Activated CD8-positive, alpha-beta T cell treated with anti-CD3 and anti-CD28 coated beads for 36 hours (primary cell): ENCODE results near the gene PDE6A. TPM values are rescaled to one million over a fixed set of nuclear protein-coding genes. Genes with fewer than 3 reads are reported as not detected.

Source experiments
- ATAC-seq: fragments of 200-7000 bp; cut with Tn5 transposase; one replicate; pipeline ENCODE4 v1.10.0; 2021; ENCODE audit warnings: mild to moderate bottlenecking, moderate library complexity
- CTCF ChIA-PET: fragments of 350-600 bp; sonication (Branson Sonifier 250); formaldehyde crosslinking; loops from one replicate; lab custom pipeline; 2021; ENCODE audit warnings: antibody characterized with exemption; lab: Charles Lee
- POLR2A ChIA-PET: fragments of 350-600 bp; sonication (Branson Sonifier 250); formaldehyde crosslinking; loops from one replicate; lab custom pipeline; 2021; ENCODE audit warnings: antibody characterized with exemption; lab: Charles Lee
- DNase-seq: peaks from one replicate; pipeline ENCODE4 v3.0.0-alpha.2; 2020
- H3K27ac Mint-ChIP-seq: one replicate; pipeline ENCODE4 v1.8.0; 2021; ENCODE audit warnings: mild to moderate bottlenecking, mixed read lengths
- H3K27me3 Mint-ChIP-seq: one replicate; pipeline ENCODE4 v1.8.0; 2021; ENCODE audit warnings: mixed read lengths
- H3K36me3 Mint-ChIP-seq: one replicate; pipeline ENCODE4 v1.8.0; 2021; ENCODE audit warnings: low read depth, mixed read lengths
- H3K4me1 Mint-ChIP-seq: one replicate; pipeline ENCODE4 v1.8.0; 2021; ENCODE audit warnings: low read depth, mixed read lengths
- H3K4me3 Mint-ChIP-seq: one replicate; pipeline ENCODE4 v1.8.0; 2021; ENCODE audit warnings: mild to moderate bottlenecking, moderate library complexity, mixed read lengths
- H3K9me3 Mint-ChIP-seq: one replicate; pipeline ENCODE4 v1.8.0; 2021; ENCODE audit warnings: mixed read lengths
- intact Hi-C: fragments of 100-400 bp; cut with micrococcal nuclease; formaldehyde crosslinking; loops from one replicate; pipeline ENCODE4 v1.10.0; 2022
- total RNA-seq, 2 experiments: library from RNA; stranded (reverse); gene quantifications; one replicate each; pipeline ENCODE4 v1.2.3, GENCODE V29; 2021
- TF ChIP-seq, protein P1 (sequence below): fragments of 200-600 bp; IDR thresholded peaks from one replicate; pipeline ENCODE4 v1.8.0; 2022; ENCODE audit warnings: antibody characterized with exemption, mild to moderate bottlenecking

Gene PDE6A
- total RNA-seq, 2 experiments from 2014 or later, result not detected

DNA sequence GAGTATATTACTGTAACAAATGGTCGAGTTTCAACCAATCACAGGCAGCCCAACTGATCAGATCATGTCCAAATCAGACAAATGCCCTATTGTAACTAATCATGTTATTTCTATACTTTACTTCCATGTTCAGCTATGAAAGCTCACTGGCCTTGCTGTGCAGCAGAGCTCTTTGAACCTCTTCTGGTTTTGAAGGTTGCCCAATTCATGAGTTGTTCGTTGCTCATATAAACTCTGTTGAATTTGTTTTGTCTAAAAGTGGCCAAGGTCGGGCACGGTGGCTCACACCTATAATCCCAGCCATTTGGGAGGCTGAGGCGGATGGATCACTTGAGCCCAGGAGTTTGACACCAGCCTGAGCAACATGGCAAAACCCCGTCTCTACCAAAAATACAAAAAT lies 21.6 kb downstream of the PDE6A start:
- Mint-ChIP-seq H3K9me3 (no peaks in the 10 kb centered on the region), H3K4me1 (no peaks in the 10 kb centered on the region), H3K4me3 (no peak overlapping the region), H3K36me3 (no peaks in the 10 kb centered on the region), H3K27ac (no peak overlapping the region), H3K27me3 (peaks cover 2% of the 10 kb centered on the region)
- no peak for ATAC-seq
- CTCF ChIA-PET, result interaction anchor here (1.7 kb wide), 1 partner anchor 68 kb away, joined by 5 read pairs; no protein-coding TSS in a partner anchor
- no peak for DNase-seq
- intact Hi-C loops, result no loop called here
- TF ChIP-seq, protein P1, sequence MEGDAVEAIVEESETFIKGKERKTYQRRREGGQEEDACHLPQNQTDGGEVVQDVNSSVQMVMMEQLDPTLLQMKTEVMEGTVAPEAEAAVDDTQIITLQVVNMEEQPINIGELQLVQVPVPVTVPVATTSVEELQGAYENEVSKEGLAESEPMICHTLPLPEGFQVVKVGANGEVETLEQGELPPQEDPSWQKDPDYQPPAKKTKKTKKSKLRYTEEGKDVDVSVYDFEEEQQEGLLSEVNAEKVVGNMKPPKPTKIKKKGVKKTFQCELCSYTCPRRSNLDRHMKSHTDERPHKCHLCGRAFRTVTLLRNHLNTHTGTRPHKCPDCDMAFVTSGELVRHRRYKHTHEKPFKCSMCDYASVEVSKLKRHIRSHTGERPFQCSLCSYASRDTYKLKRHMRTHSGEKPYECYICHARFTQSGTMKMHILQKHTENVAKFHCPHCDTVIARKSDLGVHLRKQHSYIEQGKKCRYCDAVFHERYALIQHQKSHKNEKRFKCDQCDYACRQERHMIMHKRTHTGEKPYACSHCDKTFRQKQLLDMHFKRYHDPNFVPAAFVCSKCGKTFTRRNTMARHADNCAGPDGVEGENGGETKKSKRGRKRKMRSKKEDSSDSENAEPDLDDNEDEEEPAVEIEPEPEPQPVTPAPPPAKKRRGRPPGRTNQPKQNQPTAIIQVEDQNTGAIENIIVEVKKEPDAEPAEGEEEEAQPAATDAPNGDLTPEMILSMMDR, result no peak
- POLR2A ChIA-PET, result interaction anchor here (1.0 kb wide), 1 partner anchor 12 kb away, joined by 3 read pairs; no protein-coding TSS in a partner anchor

DNA sequence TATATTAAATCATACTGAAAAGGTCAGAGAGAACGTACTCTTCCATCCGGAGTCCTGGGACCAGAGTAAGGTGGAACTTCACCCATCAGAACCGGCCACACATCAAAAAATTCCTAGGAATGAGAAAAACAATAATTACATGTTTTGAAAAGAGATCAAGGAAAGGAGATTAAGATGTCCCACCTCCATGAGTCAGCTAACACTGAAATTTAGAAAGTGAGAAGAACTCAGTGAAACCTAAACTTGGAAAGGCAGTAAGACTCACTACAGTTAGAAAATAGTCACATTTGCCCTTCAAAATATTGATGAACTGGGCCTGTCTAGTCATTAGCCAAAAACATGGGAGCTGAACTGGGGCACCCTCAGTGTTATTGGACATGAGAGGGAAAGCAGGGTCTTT lies 23.0 kb downstream of the PDE6A start:
- no peak for ATAC-seq
- ChIA-PET CTCF (interaction anchor here (1.3 kb wide), 1 partner anchor 69 kb away, joined by 3 read pairs; no protein-coding TSS in a partner anchor), POLR2A (no interaction called here)
- TF ChIP-seq, protein P1, result no peak
- Mint-ChIP-seq H3K4me1 (no peaks in the 10 kb centered on the region), H3K36me3 (no peaks in the 10 kb centered on the region), H3K27me3 (peaks cover 2% of the 10 kb centered on the region), H3K27ac (no peak overlapping the region), H3K9me3 (no peaks in the 10 kb centered on the region), H3K4me3 (no peak overlapping the region)
- DNase-seq, result no peak
- intact Hi-C loops, result no loop called here

DNA sequence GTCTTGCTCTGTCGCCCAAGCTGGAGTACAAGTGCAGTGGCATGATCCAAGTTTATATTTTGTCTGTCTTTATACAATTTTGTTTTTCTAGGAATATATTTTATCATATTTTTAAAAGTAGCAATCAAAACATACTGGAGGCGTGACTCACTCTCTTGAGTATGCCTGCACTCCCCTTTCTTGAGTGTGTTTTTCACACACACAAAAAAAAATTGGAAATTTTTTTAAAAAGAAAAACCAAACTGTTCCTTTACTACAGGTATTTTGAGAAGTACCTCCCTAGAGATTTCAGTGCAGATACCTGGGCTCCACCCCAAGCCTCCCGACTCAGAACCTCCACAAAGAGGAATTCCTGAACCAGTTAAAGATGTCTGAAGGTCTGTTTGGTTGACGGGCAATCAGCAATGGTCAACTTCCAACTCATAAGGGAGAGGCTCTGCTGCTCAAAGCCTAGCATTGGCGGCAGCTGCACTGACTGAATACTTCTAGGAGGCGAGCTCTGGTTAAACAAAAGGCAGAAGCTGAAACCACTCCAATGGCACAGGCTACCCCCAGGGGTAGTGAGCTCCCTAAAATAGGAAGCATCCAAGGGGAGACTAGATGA lies 27.4 kb downstream of the PDE6A start:
- Mint-ChIP-seq H3K27ac (no peak overlapping the region), H3K4me3 (no peak overlapping the region), H3K27me3 (peaks cover 7% of the 10 kb centered on the region), H3K36me3 (no peaks in the 10 kb centered on the region), H3K9me3 (no peaks in the 10 kb centered on the region), H3K4me1 (no peaks in the 10 kb centered on the region)
- ATAC-seq (no peak), DNase-seq (no peak)
- ChIA-PET CTCF (interaction anchor here (1.1 to 2.1 kb wide), 4 partner anchors 18 to 85 kb away, joined by 3 to 6 read pairs (median 3); no protein-coding TSS in a partner anchor), POLR2A (no interaction called here)
- intact Hi-C loops, result no loop called here
- TF ChIP-seq, protein P1, result no peak

DNA sequence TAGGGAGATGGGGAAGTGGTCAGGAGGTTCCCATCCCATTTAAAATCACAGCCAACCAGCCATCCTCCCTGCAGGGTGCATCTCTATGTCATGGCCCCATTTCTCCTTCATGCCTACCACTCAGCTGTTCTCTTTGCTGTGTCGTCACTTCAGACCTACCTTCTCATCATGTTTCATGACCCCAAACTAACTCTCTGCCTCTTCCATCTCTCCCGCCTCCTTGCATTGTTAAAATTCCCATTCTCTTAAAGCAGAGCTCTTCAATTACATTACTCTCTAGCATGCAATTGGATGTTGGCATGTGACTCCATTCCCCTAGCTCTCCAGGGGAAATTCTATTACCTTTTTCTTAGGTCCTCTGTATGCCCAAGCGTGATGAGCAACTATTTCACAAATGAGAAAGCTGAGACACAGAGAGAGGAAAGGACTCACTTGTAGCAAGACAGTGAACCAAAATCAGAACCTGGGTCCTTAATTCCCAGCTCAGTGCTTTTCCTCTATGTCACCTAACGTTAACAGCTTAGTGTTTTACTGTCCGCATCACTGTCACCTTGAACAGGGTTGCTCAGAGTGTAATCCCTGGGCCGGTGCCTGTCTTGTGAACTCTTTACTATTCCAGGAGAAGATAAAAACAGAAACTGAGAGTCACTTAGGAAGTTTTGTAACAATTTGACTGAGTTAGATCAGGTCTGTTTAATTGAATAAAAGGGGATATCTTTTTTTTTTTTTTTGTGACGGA lies 28.1 kb downstream of the PDE6A start:
- ChIA-PET POLR2A (no interaction called here), CTCF (interaction anchor here (0.8 to 2.1 kb wide), 4 partner anchors 62 to 86 kb away, joined by 3 to 6 read pairs (median 3); no protein-coding TSS in a partner anchor)
- Mint-ChIP-seq H3K27me3 (peaks cover 9% of the 10 kb centered on the region), H3K36me3 (no peaks in the 10 kb centered on the region), H3K4me3 (no peak overlapping the region), H3K4me1 (no peaks in the 10 kb centered on the region), H3K27ac (no peak overlapping the region), H3K9me3 (no peaks in the 10 kb centered on the region)
- intact Hi-C loops, result no loop called here
- DNase-seq, result no peak
- TF ChIP-seq, protein P1, result no peak
- no peak for ATAC-seq
